ENCODE results near the gene SFMBT2.

The SFMBT2 gene

GRCh38 chr10:7255517-7255916 lies 155.3 kb downstream of the SFMBT2 start:
- Histone ChIP-seq H3K36me3 (ENCODE audit: control insufficient read depth, insufficient read depth, low read length, severe bottlenecking) (no peaks in the 10 kb centered on the region), H3K9me3 (ENCODE audit: control insufficient read depth, low read length) (no peaks in the 10 kb centered on the region), H3K4me1 (ENCODE audit: control insufficient read depth, insufficient read depth, low read length) (peaks cover 6% of the 10 kb centered on the region), H3K4me3 (ENCODE audit: low read length) (no peak overlapping the region), H3K9ac (ENCODE audit: low read length) (no peak overlapping the region), H3K27me3 (replicated peaks; ENCODE audit: control insufficient read depth, insufficient read depth, low read length) (peaks cover 8% of the 10 kb centered on the region)
- DNase-seq (ENCODE audit: low read depth) = no peak

- Histone ChIP-seq H3K9me3 (ENCODE audit: control insufficient read depth, low read length) (no peaks in the 10 kb centered on the region), H3K4me1 (ENCODE audit: control insufficient read depth, insufficient read depth, low read length) (no peaks in the 10 kb centered on the region), H3K9ac (ENCODE audit: low read length) (no peak overlapping the region), H3K36me3 (ENCODE audit: control insufficient read depth, insufficient read depth, low read length, severe bottlenecking) (no peaks in the 10 kb centered on the region), H3K27me3 (replicated peaks; ENCODE audit: control insufficient read depth, insufficient read depth, low read length) (peaks cover 6% of the 10 kb centered on the region), H3K4me3 (ENCODE audit: low read length) (no peak overlapping the region)
- no peak for DNase-seq (ENCODE audit: low read depth)
Observed at GRCh38 chr10:7251696-7252465, 159.0 kb downstream of the SFMBT2 start.

- Histone ChIP-seq H3K36me3 (ENCODE audit: control insufficient read depth, insufficient read depth, low read length, severe bottlenecking) (no peaks in the 10 kb centered on the region), H3K4me1 (ENCODE audit: control insufficient read depth, insufficient read depth, low read length) (no peaks in the 10 kb centered on the region), H3K9ac (ENCODE audit: low read length) (no peak overlapping the region), H3K4me3 (ENCODE audit: low read length) (no peak overlapping the region), H3K9me3 (ENCODE audit: control insufficient read depth, low read length) (no peaks in the 10 kb centered on the region), H3K27me3 (replicated peaks; ENCODE audit: control insufficient read depth, insufficient read depth, low read length) (peaks cover 3% of the 10 kb centered on the region)
- no peak for DNase-seq (ENCODE audit: low read depth)
Observed at GRCh38 chr10:7250236-7250635, 160.6 kb downstream of the SFMBT2 start.

GRCh38 chr10:7248585-7249164 lies 162.2 kb downstream of the SFMBT2 start:
- DNase-seq (ENCODE audit: low read depth) = no peak
- Histone ChIP-seq H3K36me3 (ENCODE audit: control insufficient read depth, insufficient read depth, low read length, severe bottlenecking) (no peaks in the 10 kb centered on the region), H3K27me3 (replicated peaks; ENCODE audit: control insufficient read depth, insufficient read depth, low read length) (peaks cover 3% of the 10 kb centered on the region), H3K4me1 (ENCODE audit: control insufficient read depth, insufficient read depth, low read length) (no peaks in the 10 kb centered on the region), H3K4me3 (ENCODE audit: low read length) (no peak overlapping the region), H3K9ac (ENCODE audit: low read length) (no peak overlapping the region), H3K9me3 (ENCODE audit: control insufficient read depth, low read length) (no peaks in the 10 kb centered on the region)

DNA sequence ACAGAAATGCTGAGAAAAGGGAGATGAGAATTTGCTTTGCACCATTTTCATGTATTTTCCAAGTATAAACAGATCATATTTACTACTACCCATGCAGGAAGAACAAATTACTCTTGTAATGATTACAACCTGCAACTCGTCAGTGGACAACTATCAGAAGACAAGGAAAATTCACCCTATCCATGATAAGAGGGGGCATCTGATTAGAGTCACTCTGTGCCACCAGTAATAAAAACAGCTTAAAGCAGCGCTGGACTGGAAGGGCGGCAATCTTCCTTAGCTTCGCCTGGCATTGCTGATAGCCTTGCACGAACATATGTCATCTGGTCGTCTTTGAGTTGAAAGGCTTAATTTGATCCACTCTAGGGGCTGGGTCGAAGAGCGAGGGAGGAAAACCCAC lies 162.7 kb downstream of the SFMBT2 start:
- Histone ChIP-seq H3K36me3 (ENCODE audit: control insufficient read depth, insufficient read depth, low read length, severe bottlenecking) (no peaks in the 10 kb centered on the region), H3K4me3 (ENCODE audit: low read length) (no peak overlapping the region), H3K9me3 (ENCODE audit: control insufficient read depth, low read length) (no peaks in the 10 kb centered on the region), H3K27me3 (replicated peaks; ENCODE audit: control insufficient read depth, insufficient read depth, low read length) (peaks cover 3% of the 10 kb centered on the region), H3K4me1 (ENCODE audit: control insufficient read depth, insufficient read depth, low read length) (no peaks in the 10 kb centered on the region), H3K9ac (ENCODE audit: low read length) (no peak overlapping the region)
- no peak for DNase-seq (ENCODE audit: low read depth)

- Histone ChIP-seq H3K4me1 (ENCODE audit: control insufficient read depth, insufficient read depth, low read length) (no peaks in the 10 kb centered on the region), H3K36me3 (ENCODE audit: control insufficient read depth, insufficient read depth, low read length, severe bottlenecking) (no peaks in the 10 kb centered on the region), H3K27me3 (replicated peaks; ENCODE audit: control insufficient read depth, insufficient read depth, low read length) (peaks cover under 1% of the 10 kb centered on the region)
Observed at GRCh38 chr10:7245505-7245904, 165.3 kb downstream of the SFMBT2 start.

GRCh38 chr10:7243873-7244272 lies 167.0 kb downstream of the SFMBT2 start:
- no peaks in the 10 kb centered on the region for H3K9me3 ChIP-seq (ENCODE audit: control insufficient read depth, low read length)
- no peak overlapping the region for H3K4me3 ChIP-seq (ENCODE audit: low read length)
- H3K36me3 ChIP-seq (ENCODE audit: control insufficient read depth, insufficient read depth, low read length, severe bottlenecking) = no peaks in the 10 kb centered on the region
- no peaks in the 10 kb centered on the region for H3K27me3 ChIP-seq (replicated peaks; ENCODE audit: control insufficient read depth, insufficient read depth, low read length)
- no peak for DNase-seq (ENCODE audit: low read depth)
- no peaks in the 10 kb centered on the region for H3K4me1 ChIP-seq (ENCODE audit: control insufficient read depth, insufficient read depth, low read length)
- no peak overlapping the region for H3K9ac ChIP-seq (ENCODE audit: low read length)

More at GRCh38 chr10:7245505-7245904, 165.3 kb downstream of the SFMBT2 start:
- DNase-seq (ENCODE audit: low read depth) = no peak
- Histone ChIP-seq H3K9ac (ENCODE audit: low read length) (no peak overlapping the region), H3K4me3 (ENCODE audit: low read length) (no peak overlapping the region), H3K9me3 (ENCODE audit: control insufficient read depth, low read length) (no peaks in the 10 kb centered on the region)

DNA sequence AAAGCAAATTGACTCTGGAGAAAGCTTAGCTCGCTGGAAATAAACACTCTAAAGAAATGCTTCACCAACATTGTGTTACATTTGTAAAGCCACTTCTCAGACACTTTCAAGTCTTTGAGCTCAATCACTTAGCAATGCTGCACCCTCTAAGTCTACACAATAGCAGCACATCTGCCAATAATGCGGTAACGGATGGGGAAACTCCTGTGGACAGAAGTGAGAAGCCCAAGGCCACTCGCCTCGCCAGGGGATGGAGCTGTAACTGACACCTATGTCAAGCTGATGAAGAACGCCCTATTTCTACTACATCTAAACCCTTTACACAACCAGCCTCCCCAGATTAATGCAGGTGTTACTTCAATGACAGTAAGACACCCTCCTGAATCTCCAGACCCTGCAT lies 167.7 kb downstream of the SFMBT2 start:
- DNase-seq (ENCODE audit: low read depth) = no peak
- no peaks in the 10 kb centered on the region for H3K27me3 ChIP-seq (replicated peaks; ENCODE audit: control insufficient read depth, insufficient read depth, low read length)
- H3K9me3 ChIP-seq (ENCODE audit: control insufficient read depth, low read length) = no peaks in the 10 kb centered on the region
- H3K4me1 ChIP-seq (ENCODE audit: control insufficient read depth, insufficient read depth, low read length) = no peaks in the 10 kb centered on the region
- H3K9ac ChIP-seq (ENCODE audit: low read length) = no peak overlapping the region
- no peak overlapping the region for H3K4me3 ChIP-seq (ENCODE audit: low read length)
- H3K36me3 ChIP-seq (ENCODE audit: control insufficient read depth, insufficient read depth, low read length, severe bottlenecking) = no peaks in the 10 kb centered on the region

DNA sequence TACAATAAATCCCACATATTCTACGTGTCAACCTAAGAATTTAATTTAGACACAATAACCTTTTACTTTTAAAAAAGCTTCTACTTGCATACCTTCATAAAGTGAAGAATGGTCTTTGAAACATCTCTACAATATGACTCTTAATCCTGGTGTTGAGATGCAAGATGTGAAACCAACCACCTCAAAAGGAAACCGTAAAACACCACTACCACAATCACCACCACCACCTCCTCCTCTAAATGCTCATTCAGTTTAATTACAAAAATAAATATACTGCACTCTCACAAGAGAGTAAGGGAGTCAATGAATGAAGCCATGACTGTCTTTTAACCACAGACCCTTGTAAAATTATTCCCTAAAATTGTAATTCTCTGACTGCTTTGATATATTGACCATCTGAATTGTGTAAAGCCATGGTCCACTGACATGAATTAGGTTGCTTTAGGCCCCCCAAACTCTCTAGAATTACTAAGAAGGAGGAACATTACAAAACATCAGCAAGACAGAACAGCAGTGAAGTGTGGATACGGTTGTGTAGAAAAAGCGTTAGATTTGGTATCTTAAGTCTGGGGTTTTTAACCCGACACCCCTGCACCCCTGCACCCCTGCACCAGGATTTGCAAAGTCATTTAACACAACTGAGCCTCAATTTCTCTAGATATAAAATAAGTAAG lies 171.4 kb downstream of the SFMBT2 start:
- Histone ChIP-seq H3K9ac (ENCODE audit: low read length) (no peak overlapping the region), H3K36me3 (ENCODE audit: control insufficient read depth, insufficient read depth, low read length, severe bottlenecking) (no peaks in the 10 kb centered on the region), H3K4me3 (ENCODE audit: low read length) (no peak overlapping the region), H3K27me3 (replicated peaks; ENCODE audit: control insufficient read depth, insufficient read depth, low read length) (no peaks in the 10 kb centered on the region), H3K9me3 (ENCODE audit: control insufficient read depth, low read length) (peaks cover 3% of the 10 kb centered on the region), H3K4me1 (ENCODE audit: control insufficient read depth, insufficient read depth, low read length) (no peaks in the 10 kb centered on the region)
- no peak for DNase-seq (ENCODE audit: low read depth)

DNA sequence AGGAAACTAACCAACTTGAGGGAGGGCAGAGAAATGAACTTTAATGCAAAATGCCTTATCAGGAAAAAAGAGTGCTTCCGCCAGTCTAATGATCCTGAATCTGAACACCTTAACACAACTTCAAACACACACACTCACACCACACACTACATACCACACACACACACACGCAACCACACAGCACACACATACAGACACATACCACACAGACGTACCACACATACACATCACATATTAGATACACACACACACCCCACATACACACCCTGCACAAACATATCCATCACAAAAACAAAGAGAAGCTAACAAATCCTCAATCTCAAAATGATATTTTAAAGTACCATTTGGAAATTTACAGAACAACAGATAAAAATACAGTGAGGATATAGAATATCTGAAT lies 175.5 kb downstream of the SFMBT2 start:
- H3K36me3 ChIP-seq (ENCODE audit: control insufficient read depth, insufficient read depth, low read length, severe bottlenecking) = no peaks in the 10 kb centered on the region
- peaks cover 3% of the 10 kb centered on the region for H3K9me3 ChIP-seq (ENCODE audit: control insufficient read depth, low read length)
- no peak overlapping the region for H3K4me3 ChIP-seq (ENCODE audit: low read length)
- no peak for DNase-seq (ENCODE audit: low read depth)
- no peak overlapping the region for H3K9ac ChIP-seq (ENCODE audit: low read length)
- H3K27me3 ChIP-seq (replicated peaks; ENCODE audit: control insufficient read depth, insufficient read depth, low read length) = no peaks in the 10 kb centered on the region
- peaks cover 6% of the 10 kb centered on the region for H3K4me1 ChIP-seq (ENCODE audit: control insufficient read depth, insufficient read depth, low read length)

DNA sequence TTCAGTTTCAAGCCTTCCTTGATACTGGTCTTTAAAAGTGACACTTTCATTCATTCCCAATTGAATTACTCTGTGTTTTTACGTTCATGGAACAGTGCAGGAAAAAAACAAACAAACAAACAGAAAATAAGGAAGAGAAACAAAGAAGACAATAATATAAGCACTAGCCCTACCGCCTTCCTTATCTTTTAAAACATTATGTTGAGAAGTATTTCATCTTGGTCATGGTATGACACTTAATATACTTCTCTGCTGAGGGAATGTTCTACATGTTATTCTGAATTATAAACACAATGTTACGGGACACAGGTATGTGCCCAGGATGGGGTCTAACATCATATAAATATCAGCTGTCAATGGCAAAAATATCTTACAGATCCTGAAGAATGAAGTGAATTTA lies 176.7 kb downstream of the SFMBT2 start:
- no peak for DNase-seq (ENCODE audit: low read depth)
- no peaks in the 10 kb centered on the region for H3K27me3 ChIP-seq (replicated peaks; ENCODE audit: control insufficient read depth, insufficient read depth, low read length)
- no peaks in the 10 kb centered on the region for H3K36me3 ChIP-seq (ENCODE audit: control insufficient read depth, insufficient read depth, low read length, severe bottlenecking)
- H3K9ac ChIP-seq (ENCODE audit: low read length) = no peak overlapping the region
- H3K9me3 ChIP-seq (ENCODE audit: control insufficient read depth, low read length) = peaks cover 3% of the 10 kb centered on the region
- H3K4me1 ChIP-seq (ENCODE audit: control insufficient read depth, insufficient read depth, low read length) = peaks cover 6% of the 10 kb centered on the region
- H3K4me3 ChIP-seq (ENCODE audit: low read length) = no peak overlapping the region

Data from adipocyte (in vitro differentiated cells).